Mucosa of descending colon (tissue), 3 donors: Measurements from ENCODE around the gene DIPK2A. TPM values are rescaled to one million over a fixed set of nuclear protein-coding genes. Genes with fewer than 3 reads are reported as not detected.

Experiments
- ATAC-seq: fragments of 200-7000 bp; cut with Tn5 transposase; one replicate; pipeline ENCODE4 v1.9.1; 2020; ENCODE audit warnings: mild to moderate bottlenecking, moderate library complexity
- DNase-seq, 3 donors: peaks; one replicate each; pipeline ENCODE4 v3.0.0-alpha.2; 2020
- H3K36me3 ChIP-seq: fragments of 200-600 bp; one replicate; pipeline ENCODE4 v1.8.0; 2021; ENCODE audit warnings: low read depth, mild to moderate bottlenecking
- H3K4me1 ChIP-seq: fragments of 200-600 bp; one replicate; pipeline ENCODE4 v1.8.0; 2021; ENCODE audit warnings: low read depth, mild to moderate bottlenecking
- H3K4me3 ChIP-seq: fragments of 200-600 bp; one replicate; pipeline ENCODE4 v1.8.0; 2021; ENCODE audit warnings: mild to moderate bottlenecking
- H3K9me3 ChIP-seq: fragments of 200-600 bp; one replicate; pipeline ENCODE4 v1.8.0; 2021; ENCODE audit warnings: mild to moderate bottlenecking
- intact Hi-C, 2 donors: fragments of 100-400 bp; cut with DNase I in 1 of 2; cut with micrococcal nuclease in 1 of 2; formaldehyde crosslinking; loops; one replicate each; pipeline versions ENCODE4 v1.11.0 to v1.11.1; 2022; cut with DNase I, micrococcal nuclease
- total RNA-seq, 3 donors: library from RNA; stranded (reverse); fragmentation: NEBNext Ultra II Directional in 2 of 3; extraction: Animal tissue kit (Norgen Biotek cat#: 25700) in 2 of 3; gene quantifications; one replicate each; pipeline versions ENCODE4 v1.2.1 to v1.2.4, GENCODE V29; 2021 to 2023
- TF ChIP-seq, protein P1 (sequence below): fragments of 200-600 bp; IDR thresholded peaks from one replicate; pipeline ENCODE4 v1.8.0; 2022; ENCODE audit warnings: antibody characterized with exemption, mild to moderate bottlenecking
- donor health status: DM: no; HTN: no; CAD: no; lungs with moderate emphysema.
- donor health status: DM: no; HTN: no; CAD: no.
- donor health status: DM: no; HTN: yes; CAD: no.

The DIPK2A gene
- total RNA-seq, 3 donors from 2014 or later, result 14.2 to 30.1 (median 14.7) TPM

DNA sequence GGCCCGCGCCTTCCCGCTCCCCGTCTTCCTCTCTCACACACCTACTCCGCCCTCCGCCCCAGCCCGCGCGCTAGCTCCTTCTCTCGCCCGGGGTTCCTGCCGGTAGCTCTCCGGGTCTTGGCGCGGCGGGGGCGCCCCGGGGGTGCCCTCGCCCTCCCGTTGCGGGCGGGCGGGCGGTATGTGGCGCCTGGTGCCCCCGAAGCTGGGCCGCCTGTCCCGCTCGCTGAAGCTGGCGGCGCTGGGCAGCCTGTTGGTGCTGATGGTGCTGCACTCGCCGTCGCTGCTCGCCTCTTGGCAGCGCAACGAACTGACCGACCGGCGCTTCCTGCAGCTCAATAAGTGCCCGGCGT is 507 bp downstream of the DIPK2A start:
- Histone ChIP-seq H3K9me3 (no peaks in the 10 kb centered on the region), H3K4me1 (peaks cover 10% of the 10 kb centered on the region), H3K4me3 (peak overlapping the region; percentile 52), H3K36me3 (no peaks in the 10 kb centered on the region)
- TF ChIP-seq, protein P1, sequence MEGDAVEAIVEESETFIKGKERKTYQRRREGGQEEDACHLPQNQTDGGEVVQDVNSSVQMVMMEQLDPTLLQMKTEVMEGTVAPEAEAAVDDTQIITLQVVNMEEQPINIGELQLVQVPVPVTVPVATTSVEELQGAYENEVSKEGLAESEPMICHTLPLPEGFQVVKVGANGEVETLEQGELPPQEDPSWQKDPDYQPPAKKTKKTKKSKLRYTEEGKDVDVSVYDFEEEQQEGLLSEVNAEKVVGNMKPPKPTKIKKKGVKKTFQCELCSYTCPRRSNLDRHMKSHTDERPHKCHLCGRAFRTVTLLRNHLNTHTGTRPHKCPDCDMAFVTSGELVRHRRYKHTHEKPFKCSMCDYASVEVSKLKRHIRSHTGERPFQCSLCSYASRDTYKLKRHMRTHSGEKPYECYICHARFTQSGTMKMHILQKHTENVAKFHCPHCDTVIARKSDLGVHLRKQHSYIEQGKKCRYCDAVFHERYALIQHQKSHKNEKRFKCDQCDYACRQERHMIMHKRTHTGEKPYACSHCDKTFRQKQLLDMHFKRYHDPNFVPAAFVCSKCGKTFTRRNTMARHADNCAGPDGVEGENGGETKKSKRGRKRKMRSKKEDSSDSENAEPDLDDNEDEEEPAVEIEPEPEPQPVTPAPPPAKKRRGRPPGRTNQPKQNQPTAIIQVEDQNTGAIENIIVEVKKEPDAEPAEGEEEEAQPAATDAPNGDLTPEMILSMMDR, result no peak
- ATAC-seq (no peak), DNase-seq (no peak)
- intact Hi-C loops, result no loop called here

DNA sequence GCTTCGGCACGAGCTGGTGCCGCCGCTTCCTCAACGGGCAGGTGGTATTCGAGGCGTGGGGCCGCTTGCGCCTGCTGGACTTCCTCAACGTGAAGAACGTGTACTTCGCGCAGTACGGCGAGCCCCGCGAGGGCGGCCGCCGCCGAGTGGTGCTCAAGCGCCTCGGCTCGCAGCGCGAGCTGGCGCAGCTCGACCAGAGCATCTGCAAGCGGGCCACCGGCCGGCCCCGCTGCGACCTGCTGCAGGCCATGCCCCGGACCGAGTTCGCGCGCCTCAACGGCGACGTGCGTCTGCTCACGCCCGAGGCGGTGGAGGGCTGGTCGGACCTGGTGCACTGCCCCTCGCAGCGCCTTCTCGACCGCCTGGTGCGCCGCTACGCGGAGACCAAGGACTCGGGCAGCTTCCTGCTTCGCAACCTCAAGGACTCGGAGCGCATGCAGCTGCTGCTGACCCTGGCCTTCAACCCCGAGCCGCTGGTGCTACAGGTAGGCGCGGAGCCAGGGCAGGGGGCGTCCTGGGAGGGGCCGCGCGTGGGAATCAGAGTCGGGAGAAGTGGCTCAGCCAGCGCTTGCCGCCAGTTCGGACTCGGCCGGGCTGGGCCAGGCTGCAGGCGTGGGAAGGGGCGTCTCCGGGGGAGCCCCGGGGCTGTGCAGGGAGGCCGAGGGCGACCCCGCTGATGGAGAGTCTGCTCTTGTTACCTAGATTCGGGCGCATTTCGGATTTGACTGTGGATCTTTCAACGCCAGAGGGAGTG is 1.1 kb downstream of the DIPK2A start:
- ATAC-seq, result peak; percentile 59
- TF ChIP-seq, protein P1, result no peak
- no peaks in the 10 kb centered on the region for H3K36me3 ChIP-seq
- intact Hi-C loops, result no loop called here
- DNase-seq, result peak; percentile 79 to 91 (median 81)
- peak overlapping the region; percentile 52 for H3K4me3 ChIP-seq
- H3K4me1 ChIP-seq, result peaks cover 10% of the 10 kb centered on the region
- H3K9me3 ChIP-seq, result no peaks in the 10 kb centered on the region

DNA sequence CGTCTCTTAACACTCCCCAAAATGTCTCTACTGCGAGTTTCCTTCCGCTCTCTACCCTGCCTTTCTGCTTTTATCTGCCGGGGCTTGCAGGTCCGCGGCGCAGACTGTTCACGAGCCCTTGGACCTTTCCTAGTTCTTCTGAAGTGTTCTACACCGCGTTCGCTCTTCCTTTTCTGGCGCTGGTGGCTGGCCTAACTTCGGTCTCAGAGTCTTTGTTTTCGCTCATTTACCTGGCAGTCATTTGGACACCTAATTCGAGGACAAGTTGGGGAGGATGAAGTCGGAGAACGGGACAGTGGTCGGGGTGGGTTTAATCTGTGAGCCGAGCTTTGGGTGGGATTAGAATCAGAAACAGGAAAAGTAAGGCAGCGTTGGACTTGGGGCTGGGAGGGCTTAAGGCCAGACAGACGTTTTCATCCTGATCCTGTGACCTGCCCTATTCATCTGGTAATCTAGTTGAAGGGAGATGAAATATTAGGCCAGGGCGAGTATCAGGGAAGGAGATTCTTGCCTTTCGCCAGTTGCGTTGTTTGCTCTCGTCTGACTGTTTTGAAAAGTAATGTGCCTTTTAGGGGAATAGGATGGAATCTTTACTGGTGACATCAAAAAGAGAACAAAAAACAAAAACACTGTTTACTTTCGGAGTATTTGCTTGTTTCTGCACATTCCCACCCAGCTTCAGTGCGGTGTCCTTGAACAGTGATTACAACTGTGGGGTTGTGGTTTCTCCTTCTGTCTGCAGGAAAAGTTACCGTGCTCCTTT is 1.8 kb downstream of the DIPK2A start:
- intact Hi-C loops, result no loop called here

DNA sequence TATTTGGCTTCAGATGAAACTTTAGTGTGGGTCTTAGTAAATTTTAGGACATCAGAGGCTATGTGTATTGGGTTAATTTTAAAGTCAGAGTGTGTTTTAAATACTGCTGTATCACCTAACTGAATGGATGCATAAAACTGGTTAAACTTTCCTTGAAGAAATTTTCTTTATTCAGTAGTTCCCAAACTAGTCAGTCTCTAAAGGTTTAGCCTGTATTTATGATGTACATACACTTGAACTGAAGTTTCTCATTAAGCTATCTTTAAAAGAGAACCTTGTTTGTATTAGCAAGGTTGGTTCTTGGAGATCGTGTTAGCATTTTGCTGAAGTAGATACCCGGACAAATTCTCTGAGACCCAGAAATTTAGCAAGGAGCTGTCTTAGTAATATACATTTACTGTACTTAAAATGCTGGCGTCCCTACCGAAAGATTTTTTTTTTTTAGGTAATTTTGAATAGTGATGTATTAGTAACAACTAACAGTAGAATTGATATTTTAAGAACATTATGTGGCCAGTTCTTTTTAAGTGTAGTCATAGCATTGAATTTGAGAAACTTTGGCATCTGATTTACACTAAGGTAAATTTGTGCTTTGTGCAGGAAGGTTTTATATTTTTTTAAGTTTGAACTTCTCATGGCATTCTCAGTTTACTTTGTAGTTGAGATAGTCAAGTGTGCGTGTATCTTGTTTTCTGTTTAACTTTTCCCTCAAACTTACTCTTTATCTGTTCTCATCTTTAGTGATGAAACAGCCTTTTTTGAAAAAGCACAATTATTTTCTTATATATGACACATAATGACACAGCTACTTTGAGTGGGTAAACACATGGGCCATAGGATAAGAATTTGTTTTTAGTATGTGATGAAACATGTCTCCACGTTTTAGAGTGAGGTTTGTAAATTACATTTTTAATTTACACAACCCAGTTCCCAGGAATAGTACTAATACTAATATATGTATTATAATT is 2.9 kb downstream of the DIPK2A start:
- DNase-seq (no peak), ATAC-seq (no peak)
- TF ChIP-seq, protein P1, result no peak
- intact Hi-C loops, result no loop called here
- Histone ChIP-seq H3K9me3 (no peaks in the 10 kb centered on the region), H3K4me3 (no peak overlapping the region), H3K4me1 (peaks cover 10% of the 10 kb centered on the region), H3K36me3 (no peaks in the 10 kb centered on the region)

More for the DNA sequence above, 1.8 kb downstream of the DIPK2A start:
- no peaks in the 10 kb centered on the region for H3K36me3 ChIP-seq
- peaks cover 10% of the 10 kb centered on the region for H3K4me1 ChIP-seq
- TF ChIP-seq, protein P1, result no peak
- DNase-seq (no peak), ATAC-seq (peak; percentile 34)
- H3K9me3 ChIP-seq, result no peaks in the 10 kb centered on the region
- H3K4me3 ChIP-seq, result peak overlapping the region; percentile 52

DNA sequence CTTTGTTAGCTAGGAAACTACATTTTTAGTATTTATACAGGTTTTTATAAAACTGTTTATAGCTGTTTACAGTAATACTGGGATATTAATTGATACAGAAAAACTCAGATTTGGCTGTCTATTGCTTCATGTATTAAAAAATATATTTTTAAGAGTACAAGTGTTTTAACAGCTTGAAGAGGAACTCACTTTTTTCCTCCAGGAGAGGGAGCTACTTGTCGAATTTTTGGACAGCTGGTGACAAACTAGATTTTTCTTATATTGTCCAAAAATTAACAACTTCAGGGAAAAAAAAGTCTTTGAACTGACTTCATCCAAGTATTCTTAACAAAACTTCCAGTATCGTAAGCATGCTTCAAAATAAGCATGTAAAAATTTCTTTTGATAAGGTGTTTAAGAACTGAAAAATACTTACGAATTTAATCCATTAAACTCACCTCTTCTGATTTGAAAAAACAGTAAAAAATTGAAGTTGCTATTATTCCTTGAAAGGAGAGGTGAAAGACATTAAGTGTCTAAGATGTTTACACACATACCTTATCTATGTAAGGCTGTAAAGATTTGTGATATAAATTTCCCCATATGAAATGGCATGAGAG is 4.0 kb downstream of the DIPK2A start:
- Histone ChIP-seq H3K9me3 (no peaks in the 10 kb centered on the region), H3K4me3 (no peak overlapping the region), H3K36me3 (no peaks in the 10 kb centered on the region), H3K4me1 (peaks cover 10% of the 10 kb centered on the region)
- no peak for ATAC-seq
- TF ChIP-seq, protein P1, result no peak
- peak in 1 of 3 donors; percentile 35 for DNase-seq
- intact Hi-C loops, result no loop called here
